B cell (primary cell): Measurements from ENCODE around the gene TMEM231. TPM values are rescaled to one million over a fixed set of nuclear protein-coding genes. Genes with fewer than 3 reads are reported as not detected.

Experiments
- ATAC-seq: fragments of 200-7000 bp; cut with Tn5 transposase; one replicate; pipeline ENCODE4 v1.10.0; 2021; ENCODE audit warnings: low read depth, mild to moderate bottlenecking, moderate number of reproducible peaks, moderate library complexity
- CTCF ChIA-PET: fragments of 350-600 bp; sonication (Branson Sonifier 250); formaldehyde crosslinking; loops from one replicate; lab custom pipeline; 2021; ENCODE audit warnings: antibody characterized with exemption, inconsistent platforms; lab: Charles Lee
- POLR2A ChIA-PET: fragments of 350-600 bp; sonication (Branson Sonifier 250); formaldehyde crosslinking; loops from one replicate; lab custom pipeline; 2021; ENCODE audit warnings: antibody characterized with exemption; lab: Charles Lee
- DNase-seq: peaks from one replicate; pipeline ENCODE4 v3.0.0; 2013
- H2AFZ ChIP-seq: 2 replicates; pipeline ENCODE4 v1.6.1; 2012; ENCODE audit warnings: mild to moderate bottlenecking, low read depth, low read length; ENCODE audit not compliant: insufficient read depth, poor library complexity, severe bottlenecking
- H3K27ac ChIP-seq, 2 donors: 1 replicate in 1 of 2; 2 replicates in 1 of 2; pipeline ENCODE4 v1.5.1; 2012 to 2013; ENCODE audit warnings: low read length in 2 of 2, mild to moderate bottlenecking in 2 of 2, moderate library complexity in 1 of 2
- H3K27me3 ChIP-seq, 4 experiments: fragments of 200-600 bp in 1 of 4; sonication (generic) in 1 of 4; replicated peaks in 1 of 4; 1 replicate in 2 of 4; 2 replicates in 2 of 4; pipeline versions ENCODE4 v1.6.1 to v1.7.0; 2013 to 2016; ENCODE audit warnings: low read length in 3 of 4, mild to moderate bottlenecking in 2 of 4, mixed read lengths in 1 of 4, moderate library complexity in 1 of 4; ENCODE audit not compliant: insufficient read depth in 4 of 4, control insufficient read depth in 3 of 4; ENCODE audit errors: control extremely low read depth in 1 of 4
- H3K36me3 ChIP-seq, 2 experiments: replicated peaks in 1 of 2; 1 replicate in 1 of 2; 2 replicates in 1 of 2; pipeline versions ENCODE4 v1.6.1 to v1.7.1; 2013; ENCODE audit warnings: low read length in 1 of 2; ENCODE audit not compliant: insufficient read depth in 2 of 2, control insufficient read depth in 1 of 2; ENCODE audit errors: control extremely low read depth in 1 of 2, extremely low read depth in 1 of 2
- H3K4me1 ChIP-seq, 2 donors: fragments of 200-600 bp in 1 of 2; sonication (generic) in 1 of 2; 1 replicate in 1 of 2; 2 replicates in 1 of 2; pipeline versions ENCODE4 v1.5.1 to v1.6.1; 2013 to 2017; ENCODE audit warnings: low read length in 2 of 2; ENCODE audit not compliant: control insufficient read depth in 2 of 2, insufficient read depth in 2 of 2
- H3K4me2 ChIP-seq: replicated peaks from 2 replicates; pipeline ENCODE3; 2012; ENCODE audit warnings: mild to moderate bottlenecking, low read depth, low read length; ENCODE audit not compliant: poor library complexity, severe bottlenecking
- H3K4me3 ChIP-seq, 5 experiments: fragments of 200-600 bp in 1 of 5; sonication (generic) in 1 of 5; 1 replicate in 3 of 5; 2 replicates in 2 of 5; pipeline versions ENCODE4 v1.5.1 to v1.7.0; 2011 to 2016; ENCODE audit warnings: low read length in 4 of 5, mild to moderate bottlenecking in 4 of 5, low read depth in 2 of 5, control low read depth in 1 of 5, moderate library complexity in 1 of 5; ENCODE audit not compliant: insufficient read depth in 1 of 5; ENCODE audit errors: control extremely low read depth in 1 of 5, extremely low read depth in 1 of 5
- H3K79me2 ChIP-seq: fragments of 200-600 bp; sonication (generic); one replicate; pipeline ENCODE4 v1.6.0; 2016; ENCODE audit warnings: low read length; ENCODE audit not compliant: control insufficient read depth, insufficient read depth
- H3K9ac ChIP-seq: fragments of 200-600 bp; sonication (generic); 2 replicates; pipeline ENCODE4 v1.6.1; 2017; ENCODE audit warnings: mild to moderate bottlenecking, low read length, moderate library complexity
- H3K9me3 ChIP-seq, 3 donors: one replicate each; pipeline versions ENCODE4 v1.6.1 to v1.7.1; 2013; ENCODE audit warnings: low read length in 2 of 3; ENCODE audit not compliant: control insufficient read depth in 2 of 3, insufficient read depth in 1 of 3; ENCODE audit errors: control extremely low read depth in 1 of 3
- H4K20me1 ChIP-seq: 2 replicates; pipeline ENCODE4 v1.6.0; 2012; ENCODE audit warnings: mild to moderate bottlenecking, low read length; ENCODE audit not compliant: insufficient read depth, control insufficient read depth, poor library complexity, severe bottlenecking
- H3K27ac Mint-ChIP-seq: one replicate; pipeline ENCODE4 v1.8.0; 2021; ENCODE audit warnings: mixed read lengths
- H3K27me3 Mint-ChIP-seq: one replicate; pipeline ENCODE4 v1.8.0; 2021; ENCODE audit warnings: mixed read lengths
- H3K4me1 Mint-ChIP-seq: one replicate; pipeline ENCODE4 v1.8.0; 2021; ENCODE audit warnings: mixed read lengths
- H3K4me3 Mint-ChIP-seq: one replicate; pipeline ENCODE4 v1.8.0; 2021; ENCODE audit warnings: mixed read lengths
- H3K9me3 Mint-ChIP-seq: one replicate; pipeline ENCODE4 v1.8.0; 2022; ENCODE audit warnings: mixed read lengths; ENCODE audit not compliant: insufficient read depth
- CTCF ChIP-seq: fragments of 200-600 bp; IDR thresholded peaks from one replicate; pipeline ENCODE4 v1.8.0; 2022; ENCODE audit warnings: antibody characterized with exemption, mild to moderate bottlenecking
- EZH2 ChIP-seq: IDR thresholded peaks from 2 replicates; pipeline ENCODE4 v1.6.1; 2012; ENCODE audit warnings: borderline replicate concordance, low read depth, mild to moderate bottlenecking, moderate library complexity, low read length; ENCODE audit not compliant: insufficient read depth, poor library complexity, severe bottlenecking
- WGBS: methylation state at CpG from one replicate; pipeline ENCODE4 v1.1.5; 2013; ENCODE audit warnings: missing lambda C conversion rate; ENCODE audit not compliant: insufficient coverage; 5-methylcytosine and 5-hydroxymethylcytosine counted together
- intact Hi-C: fragments of 100-400 bp; cut with micrococcal nuclease; formaldehyde crosslinking; loops from one replicate; pipeline ENCODE4 v1.10.0; 2022
- polyA plus RNA-seq: library from polyadenylated mRNA; depleted of rRNA; stranded (reverse); fragments of >200 nt; gene quantifications from 2 replicates; pipeline ENCODE4 v1.2.3, GENCODE V29; 2012
- total RNA-seq, 2 donors: library from RNA; stranded (reverse); fragments of 120-200 nt in 1 of 2; gene quantifications; 1 replicate in 1 of 2; 2 replicates in 1 of 2; pipeline versions ENCODE4 v1.2.3 to v1.2.4, GENCODE V29; 2013 to 2022

TMEM231 gene
- total and polyA plus RNA-seq, 2 donors (not counting 1 experiment from before 2014, with no cell fraction given) = 4.2 to 6.0 TPM

DNA sequence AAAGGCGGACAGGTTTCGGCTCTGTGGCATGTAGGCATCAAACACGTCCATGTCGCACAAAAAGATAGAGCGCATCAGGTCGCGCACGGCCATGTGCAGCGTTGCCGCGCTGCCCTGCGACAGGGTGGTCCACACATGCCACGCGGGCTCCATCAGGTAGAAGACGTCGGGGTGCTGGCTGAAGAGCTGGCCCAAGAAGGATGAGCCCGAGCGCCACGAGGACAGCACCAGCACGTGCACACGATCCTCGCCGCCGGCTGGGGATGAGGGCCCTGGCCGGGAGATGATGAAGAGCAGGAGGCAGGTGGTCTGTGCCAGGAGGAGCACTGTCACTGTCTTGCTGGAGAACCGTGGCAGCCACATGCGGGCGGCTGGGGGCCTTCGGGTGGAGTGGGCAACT, 26.1 kb downstream of the TMEM231 start:
- Histone ChIP-seq H3K79me2 (no peaks in the 10 kb centered on the region), H3K9me3 (peaks cover 0 to 4% (median 0%) of the 10 kb centered on the region in 3 donors), H3K4me2 (no peak overlapping the region), H3K27ac (no peak overlapping the region), H3K27me3 (no peaks in the 10 kb centered on the region), H3K4me1 (peaks cover 0 to 3% of the 10 kb centered on the region in 2 donors), H4K20me1 (no peaks in the 10 kb centered on the region), H3K36me3 (no peaks in the 10 kb centered on the region), H3K4me3 (no peak overlapping the region), H2AFZ (no peak overlapping the region), H3K9ac (no peak overlapping the region)
- DNase-seq (no peak), ATAC-seq (no peak)
- 97% methylated on average over 29 of the region's 29 CpGs for WGBS
- ChIA-PET CTCF (no interaction called here), POLR2A (no interaction called here)
- Mint-ChIP-seq H3K4me1 (peaks cover 3% of the 10 kb centered on the region), H3K27me3 (peaks cover 6% of the 10 kb centered on the region), H3K9me3 (no peaks in the 10 kb centered on the region), H3K27ac (no peak overlapping the region), H3K4me3 (no peak overlapping the region)
- TF ChIP-seq EZH2 = no peak
- TF ChIP-seq CTCF = no peak
- intact Hi-C loops = no loop called here

DNA sequence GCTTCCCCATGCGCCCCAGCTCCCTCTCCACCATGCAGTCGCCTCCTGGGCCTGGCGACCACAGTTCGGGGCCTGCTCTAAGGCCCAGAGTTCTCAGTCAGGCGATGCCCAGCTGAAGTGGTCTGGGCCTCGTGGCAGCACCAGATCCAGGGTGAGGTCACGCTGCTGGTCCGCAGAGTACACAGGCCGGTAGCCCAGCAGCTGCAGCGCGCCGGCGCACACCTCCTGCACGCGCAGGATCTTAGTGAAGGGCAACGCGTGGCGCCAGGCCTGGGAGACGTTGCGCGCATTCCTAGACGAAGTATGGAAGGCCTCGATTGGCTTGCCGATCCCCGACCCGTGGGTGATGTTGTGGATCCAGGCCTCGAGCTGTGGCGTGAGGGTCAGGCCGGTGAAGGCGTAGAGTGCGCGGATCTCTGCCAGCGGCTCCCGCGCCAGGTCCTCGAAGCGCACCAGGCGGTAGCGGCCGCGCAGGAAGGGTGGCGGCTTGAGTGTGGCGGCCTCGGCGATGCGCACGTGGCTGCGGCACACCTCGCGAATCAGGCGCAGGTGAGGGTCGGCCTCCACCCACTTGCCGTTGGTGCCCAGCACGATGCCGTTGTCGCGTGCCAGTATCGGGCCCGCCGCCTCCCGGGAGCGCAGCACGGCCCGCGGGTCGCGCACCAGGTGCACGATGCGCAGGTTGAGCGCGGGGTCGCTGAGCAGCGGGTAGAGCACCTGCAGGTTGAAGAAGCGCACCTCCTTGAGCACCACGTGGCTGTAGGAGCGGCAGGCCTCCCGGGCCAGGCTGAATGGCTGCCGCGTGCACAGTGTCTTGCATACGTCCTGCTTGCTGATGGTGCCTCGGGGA, 26.8 kb downstream of the TMEM231 start:
- H3K4me3 Mint-ChIP-seq = no peak overlapping the region
- Histone ChIP-seq H2AFZ (no peak overlapping the region), H3K27me3 (no peaks in the 10 kb centered on the region), H3K4me1 (peaks cover 0 to 3% of the 10 kb centered on the region in 2 donors), H3K36me3 (no peaks in the 10 kb centered on the region), H4K20me1 (no peaks in the 10 kb centered on the region), H3K4me2 (no peak overlapping the region), H3K9ac (no peak overlapping the region), H3K27ac (no peak overlapping the region), H3K79me2 (no peaks in the 10 kb centered on the region), H3K4me3 (no peak overlapping the region), H3K9me3 (peaks cover 0 to 4% (median 0%) of the 10 kb centered on the region in 3 donors)
- DNase-seq (no peak), ATAC-seq (no peak)
- CTCF ChIA-PET = no interaction called here
- intact Hi-C loops = no loop called here
- H3K27me3 Mint-ChIP-seq = peaks cover 3% of the 10 kb centered on the region
- H3K4me1 Mint-ChIP-seq = peaks cover 3% of the 10 kb centered on the region
- H3K27ac Mint-ChIP-seq = no peak overlapping the region
- TF ChIP-seq EZH2 (no peak), CTCF (no peak)
- H3K9me3 Mint-ChIP-seq = no peaks in the 10 kb centered on the region
- POLR2A ChIA-PET = no interaction called here
- 96% methylated on average over 81 of the region's 81 CpGs for WGBS
